Astrocyte (in vitro differentiated cells and primary cell): ENCODE measurements around the gene MECP2.

Experiments used
- CTCF ChIP-seq: IDR thresholded peaks from 2 replicates; pipeline ENCODE4 v1.5.1; 2011; ENCODE audit warnings: low read depth, mild to moderate bottlenecking, inconsistent platforms, low read length, moderate library complexity; ENCODE audit not compliant: insufficient read depth
- EZH2 ChIP-seq: IDR thresholded peaks from 2 replicates; pipeline ENCODE4 v1.6.1; 2012; ENCODE audit warnings: mild to moderate bottlenecking, low read length, inconsistent platforms; ENCODE audit not compliant: insufficient read depth

DNA sequence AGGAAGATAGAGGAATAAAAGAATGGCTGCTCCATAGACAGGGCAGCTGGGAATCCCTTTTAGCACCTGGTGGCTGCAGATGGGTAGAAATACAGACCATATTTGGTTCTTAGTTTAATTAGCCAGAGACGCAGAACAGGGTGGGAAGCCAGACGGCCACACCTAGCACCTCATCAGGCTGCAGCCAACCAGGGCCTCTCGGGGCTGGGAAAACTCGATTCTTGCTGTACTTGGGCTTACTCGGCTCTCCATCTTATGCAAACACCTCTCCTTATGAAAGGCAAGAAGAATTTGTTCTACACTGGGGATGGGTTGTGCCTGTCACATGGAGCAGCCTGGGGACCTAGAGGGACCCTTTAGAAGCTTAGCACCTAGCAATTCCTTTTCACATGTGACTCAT is 97.5 kb downstream of the MECP2 start:
- TF ChIP-seq CTCF (no peak), EZH2 (no peak)
